H1 (cell line): ENCODE measurements around the gene GADD45GIP1. TPM values are rescaled to one million over a fixed set of nuclear protein-coding genes. Genes with fewer than 3 reads are reported as not detected.
A peak's percentile ranks its signal among the peaks of the same experiment; 100 is the strongest.

Experiments used
- GABPA ChIP-seq: IDR thresholded peaks from 2 replicates; pipeline ENCODE4 v1.6.1; 2011; ENCODE audit warnings: mild to moderate bottlenecking, low read length, moderate library complexity, borderline replicate concordance; ENCODE audit not compliant: insufficient read depth
- GTF2F1 ChIP-seq: IDR thresholded peaks from 2 replicates; pipeline ENCODE4 v1.6.1; 2012; ENCODE audit warnings: low read depth, low read length, improper control_type of control experiment, borderline replicate concordance
- JUN ChIP-seq: IDR thresholded peaks from 2 replicates; pipeline ENCODE4 v1.6.1; 2011; ENCODE audit warnings: low read depth, mild to moderate bottlenecking, improper control_type of control experiment, low read length
- JUND ChIP-seq: IDR thresholded peaks from 2 replicates; pipeline ENCODE4 v1.6.1; 2011; ENCODE audit warnings: mild to moderate bottlenecking, improper control_type of control experiment, low read length
- KDM1A ChIP-seq: fragments of 200-600, 300-600 bp; sonication (generic); IDR thresholded peaks from 2 replicates; pipeline ENCODE4 v1.7.1; 2016; ENCODE audit warnings: mild to moderate bottlenecking, low read length, borderline replicate concordance
- RFX5 ChIP-seq: IDR thresholded peaks from 2 replicates; pipeline ENCODE4 v1.6.1; 2011; ENCODE audit warnings: low read depth, low read length, improper control_type of control experiment, borderline replicate concordance
- TBP ChIP-seq: IDR thresholded peaks from 2 replicates; pipeline ENCODE4 v1.6.1; 2011; ENCODE audit warnings: low read depth, low read length, improper control_type of control experiment
- TEAD4 ChIP-seq: IDR thresholded peaks from 2 replicates; pipeline ENCODE4 v1.6.1; 2012; ENCODE audit warnings: low read depth, low read length, inconsistent platforms, mixed read lengths
- polyA plus RNA-seq, 7 experiments: library from polyadenylated mRNA; depleted of rRNA in 3 of 7; stranded (reverse) in 5 of 7; unstranded in 2 of 7; fragments of >200 nt in 5 of 7; fragments of 200-250 nt in 2 of 7; gene quantifications; 1 replicate in 5 of 7; 2 replicates in 1 of 7; 4 replicates in 1 of 7; pipeline versions ENCODE4 v1.2.1 to v1.2.3, GENCODE V29; 2011 to 2013; ENCODE audit warnings: missing spikeins in 2 of 7, mixed read lengths in 2 of 7
- total RNA-seq: library from RNA; stranded (reverse); fragmentation: NEBNext Ultra II Directional; extraction: Animal tissue kit (Norgen Biotek cat#: 25700); gene quantifications from 2 replicates; pipeline ENCODE4 v1.2.1, GENCODE V29; 2021
- TF ChIP-seq, protein P1 (sequence below): IDR thresholded peaks from 2 replicates; pipeline ENCODE4 v1.6.1; 2012; ENCODE audit warnings: inconsistent platforms

GADD45GIP1 gene
- total and polyA plus RNA-seq, 2 of the 8 experiments (the other 6 are each of a cell fraction or from before 2014, with no cell fraction given): 42.2 to 42.6 TPM

DNA sequence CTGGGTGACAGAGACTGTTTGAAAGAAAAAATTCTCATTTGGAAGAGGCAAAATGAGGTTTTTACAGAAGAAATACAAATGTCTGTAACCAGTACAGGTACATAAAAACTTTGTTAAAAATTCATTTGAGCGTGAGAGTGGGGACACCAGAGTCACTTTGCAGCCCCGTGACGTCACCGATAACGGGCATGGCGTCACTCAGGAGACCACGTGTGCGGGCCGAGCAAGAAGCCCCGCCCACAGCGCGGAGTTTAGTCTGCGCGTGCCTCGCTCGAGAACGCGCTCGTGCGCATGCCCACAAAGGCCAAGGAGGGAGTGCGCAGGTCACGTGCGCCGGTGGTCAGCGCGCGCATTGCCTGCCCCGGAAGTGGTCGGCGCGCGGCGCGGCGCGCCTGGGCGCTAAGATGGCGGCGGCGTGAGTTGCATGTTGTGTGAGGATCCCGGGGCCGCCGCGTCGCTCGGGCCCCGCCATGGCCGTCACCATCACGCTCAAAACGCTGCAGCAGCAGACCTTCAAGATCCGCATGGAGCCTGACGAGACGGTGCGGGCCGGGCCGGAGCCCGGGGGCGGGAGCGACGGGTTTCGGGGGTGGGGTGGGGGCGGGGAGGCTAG lies 11.4 kb downstream of the GADD45GIP1 start, which contains the start of gene RAD23A (continued):
- TF ChIP-seq KDM1A: no peak
- TF ChIP-seq JUN: peak; percentile 60; the same call in 1 of the 2 replicates
- TF ChIP-seq, protein P1, sequence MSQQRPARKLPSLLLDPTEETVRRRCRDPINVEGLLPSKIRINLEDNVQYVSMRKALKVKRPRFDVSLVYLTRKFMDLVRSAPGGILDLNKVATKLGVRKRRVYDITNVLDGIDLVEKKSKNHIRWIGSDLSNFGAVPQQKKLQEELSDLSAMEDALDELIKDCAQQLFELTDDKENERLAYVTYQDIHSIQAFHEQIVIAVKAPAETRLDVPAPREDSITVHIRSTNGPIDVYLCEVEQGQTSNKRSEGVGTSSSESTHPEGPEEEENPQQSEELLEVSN: peak; percentile 84
- TF ChIP-seq TEAD4: peak; percentile 75
- peak; percentile 91 for TF ChIP-seq JUND
- no peak for TF ChIP-seq RFX5
- peak; percentile 83; the same call in 1 of the 2 replicates for TF ChIP-seq GABPA
- peak; percentile 80; the same call in 1 of the 2 replicates for TF ChIP-seq GTF2F1
- peak; percentile 91 for TF ChIP-seq TBP
